ENCODE data around the gene UBE2G1.
"Not testable (repeated sequence)": the region's sequence is repeated elsewhere in the genome, so short reads cannot be mapped to it uniquely, and the experiment has no call there.

Gene UBE2G1

DNA sequence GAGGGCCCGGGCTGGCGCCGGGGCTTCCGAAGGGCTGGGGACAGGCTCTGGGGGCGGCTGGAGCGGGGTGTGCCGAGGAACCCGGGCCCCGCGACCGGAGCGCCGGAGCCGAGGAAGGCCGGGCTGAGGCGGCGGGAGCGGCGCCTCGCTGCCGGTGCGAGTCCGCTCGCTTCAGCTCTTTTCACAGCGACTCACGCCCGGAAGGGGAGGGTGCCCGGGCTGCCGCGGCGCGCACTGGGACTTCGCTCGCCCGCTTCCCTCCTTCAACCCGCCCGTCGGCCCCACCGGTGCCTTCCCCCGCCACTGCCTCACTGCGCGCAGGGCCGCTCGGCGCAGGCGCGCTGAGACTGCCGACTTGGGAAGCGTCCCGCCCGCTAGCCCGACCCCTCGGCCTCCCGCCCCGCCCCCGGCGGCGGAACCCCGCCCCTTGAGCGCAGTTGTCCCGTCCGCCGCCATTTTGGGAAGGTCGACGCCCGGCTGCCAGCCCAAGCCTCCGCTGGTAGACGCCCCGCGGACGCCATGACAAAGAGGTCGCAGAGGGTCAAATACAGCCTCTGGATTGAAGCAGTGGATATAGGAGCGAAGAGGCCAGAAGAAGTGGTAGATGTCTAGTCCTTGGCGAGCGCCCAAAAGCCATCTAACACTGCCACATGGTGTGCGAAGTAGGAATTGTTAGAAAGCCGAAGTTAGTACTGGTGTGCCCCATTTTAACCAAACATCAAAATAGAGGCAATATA lies at the start of gene UBE2G1:
UBE2G1 (minus strand) TSS at position 349 of the 737 bp plus-strand sequence. CDS start 359 bp downstream, outside the sequence.
- DNase-seq, result peak; percentile 88

DNA sequence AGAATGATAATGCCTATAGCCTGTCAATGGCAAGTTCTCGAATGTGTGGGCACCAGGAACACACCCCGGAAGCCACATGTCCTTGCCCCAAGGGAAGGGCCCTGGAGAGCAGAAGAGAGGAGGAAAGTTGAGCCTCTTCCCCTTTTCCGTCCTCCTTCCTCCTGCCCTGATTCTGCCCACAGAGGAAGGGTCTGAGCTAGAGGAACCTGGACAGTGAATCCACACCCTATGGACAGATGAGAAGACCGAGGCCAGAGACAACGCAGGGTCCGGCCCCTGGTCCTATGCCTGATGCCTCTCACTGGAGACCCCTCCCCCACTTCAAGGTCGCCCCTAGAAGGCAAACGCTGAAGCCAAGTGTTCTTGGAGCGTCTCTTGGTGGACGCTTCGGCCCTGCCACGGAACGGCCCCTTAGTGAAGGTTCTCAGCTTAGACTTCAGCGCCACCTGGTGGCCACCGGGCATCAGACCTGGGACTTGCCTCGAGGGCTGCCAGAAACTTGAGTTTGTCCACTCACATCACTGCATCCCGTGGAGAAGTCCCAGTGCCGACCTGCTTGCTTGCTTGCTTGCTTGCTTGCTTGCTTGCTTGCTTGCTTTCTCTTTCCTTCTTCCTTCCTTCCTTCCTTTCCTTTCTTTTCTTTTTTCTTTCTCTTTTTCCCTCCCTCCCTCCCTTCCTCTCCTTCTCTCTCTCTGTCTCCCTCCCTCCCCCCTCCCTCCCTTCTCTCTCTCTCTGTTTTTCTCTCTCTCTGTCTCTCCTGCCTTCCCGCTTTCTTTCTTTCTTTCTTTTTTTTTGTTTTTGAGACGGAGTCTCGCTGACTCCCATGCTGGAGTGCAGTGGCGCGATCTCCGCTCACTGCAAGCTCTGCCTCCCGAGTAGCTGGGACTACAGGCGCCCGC lies 46.7 kb upstream of the UBE2G1 start:
- peak; percentile 55 for DNase-seq

DNA sequence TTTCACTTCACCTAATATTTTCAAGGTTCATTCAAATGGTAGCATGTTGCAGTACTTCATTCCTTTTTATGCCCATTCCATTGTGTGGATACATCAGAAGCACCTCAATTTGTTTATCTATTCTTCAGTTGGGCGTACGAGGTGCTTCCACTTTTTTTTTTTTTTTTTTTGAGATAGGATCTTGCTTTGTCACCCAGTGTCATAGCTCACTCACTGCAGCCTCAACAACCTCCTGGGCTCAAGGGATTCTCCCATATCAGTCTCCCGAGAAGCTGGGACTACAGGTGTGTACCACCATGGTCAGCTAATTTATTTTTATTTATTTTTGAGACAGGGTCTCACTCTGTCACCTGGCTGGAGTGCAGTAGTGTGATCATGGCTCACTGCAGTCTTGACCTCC lies 44.7 kb upstream of the UBE2G1 start:
- no peak for DNase-seq

- no peak for DNase-seq
Observed at GRCh38 chr17:4409659-4410058, 43.2 kb upstream of the UBE2G1 start.

GRCh38 chr17:4407851-4408250 lies 41.4 kb upstream of the UBE2G1 start:
- no peak for DNase-seq

DNA sequence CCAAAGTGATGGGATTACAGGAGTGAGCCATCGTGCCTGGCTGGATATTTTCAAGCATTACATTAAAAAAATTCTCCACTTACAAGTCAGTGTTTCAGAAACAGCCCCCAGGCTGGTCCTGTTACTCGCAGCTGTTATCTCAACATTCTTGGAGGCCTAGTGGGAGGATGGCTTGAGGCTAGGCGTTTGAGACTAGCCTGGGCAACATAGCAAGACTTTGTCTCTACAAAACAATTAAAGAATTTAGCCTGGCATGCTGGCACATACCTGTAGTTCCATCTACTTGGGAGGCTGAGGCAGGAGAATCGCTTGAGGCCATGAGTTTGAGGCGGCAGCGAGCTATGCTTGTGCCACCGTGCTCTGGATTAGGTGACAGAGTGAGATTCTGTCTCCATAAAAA lies 40.7 kb upstream of the UBE2G1 start:
- no peak for DNase-seq

DNA sequence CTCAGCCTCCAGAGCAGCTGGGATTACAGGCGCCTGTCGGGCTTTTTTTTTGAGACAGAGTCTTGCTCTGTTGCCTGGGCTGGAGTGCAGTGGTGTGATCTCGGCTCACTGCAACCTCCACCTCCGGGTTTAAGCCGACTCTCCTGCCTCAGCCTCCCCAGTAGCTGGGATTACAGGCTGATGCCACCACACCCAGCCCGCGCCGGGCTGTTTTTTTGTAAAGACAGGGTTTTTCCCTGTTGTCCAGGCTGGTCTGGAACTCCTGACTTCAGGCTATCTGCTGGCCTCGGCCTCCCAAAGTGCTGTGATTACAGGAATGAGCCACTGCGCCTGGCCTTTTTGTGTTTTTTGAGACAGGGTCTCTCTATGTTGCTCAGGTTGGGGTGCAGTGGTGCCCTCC lies 39.9 kb upstream of the UBE2G1 start:
- no peak for DNase-seq

GRCh38 chr17:4405699-4406098 lies 39.2 kb upstream of the UBE2G1 start:
- no peak for DNase-seq

DNA sequence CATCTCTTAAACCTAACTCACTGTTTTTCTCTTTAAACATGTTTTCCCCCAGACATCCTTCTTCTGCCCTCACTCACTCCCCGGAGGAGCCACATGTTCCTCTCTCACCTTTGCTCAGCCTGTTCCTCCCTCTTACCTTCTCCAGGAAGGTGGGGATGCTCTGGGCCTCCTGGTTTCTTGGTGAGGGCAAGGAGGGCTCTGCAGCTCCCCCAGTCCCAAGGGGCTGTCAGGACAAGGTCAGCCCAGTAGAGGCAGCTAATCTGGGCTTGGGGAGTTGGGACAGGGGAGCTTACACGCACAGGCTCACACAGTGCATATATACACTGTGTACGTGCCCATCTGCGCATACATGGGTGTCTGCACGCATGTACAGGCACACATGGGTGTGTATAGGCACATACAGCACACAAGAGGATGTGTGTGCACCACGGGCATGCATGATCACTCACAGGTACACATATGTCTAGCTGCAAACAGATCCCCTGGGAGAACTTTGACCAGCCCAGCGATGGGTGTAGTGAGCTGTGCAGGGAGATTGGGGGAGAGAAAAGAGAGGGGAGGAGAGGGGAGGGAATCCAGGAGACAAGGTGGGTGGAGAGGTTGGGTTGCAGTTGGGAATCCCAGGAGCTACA lies 38.7 kb upstream of the UBE2G1 start:
- no peak for DNase-seq

- no peak for DNase-seq
Observed at GRCh38 chr17:4397840-4398239, 31.4 kb upstream of the UBE2G1 start.

DNA sequence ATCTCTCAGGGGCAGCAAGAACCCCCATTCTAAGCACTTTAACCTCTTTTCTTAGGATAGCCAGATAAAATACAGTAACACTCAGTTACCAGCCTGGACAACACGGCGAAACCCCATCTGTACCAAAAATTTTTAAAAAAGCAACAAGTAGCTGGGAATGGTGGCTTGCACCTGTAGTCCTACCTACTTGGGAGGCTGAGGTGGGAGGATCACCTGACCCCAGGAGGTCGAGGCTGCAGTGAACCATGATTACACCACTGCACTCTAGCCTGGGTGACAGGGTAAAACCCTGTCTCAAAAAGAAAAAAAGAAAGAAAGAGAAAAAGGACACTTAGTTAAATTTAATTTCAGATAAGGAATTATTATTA lies 28.6 kb upstream of the UBE2G1 start:
- DNase-seq, result no peak

DNA sequence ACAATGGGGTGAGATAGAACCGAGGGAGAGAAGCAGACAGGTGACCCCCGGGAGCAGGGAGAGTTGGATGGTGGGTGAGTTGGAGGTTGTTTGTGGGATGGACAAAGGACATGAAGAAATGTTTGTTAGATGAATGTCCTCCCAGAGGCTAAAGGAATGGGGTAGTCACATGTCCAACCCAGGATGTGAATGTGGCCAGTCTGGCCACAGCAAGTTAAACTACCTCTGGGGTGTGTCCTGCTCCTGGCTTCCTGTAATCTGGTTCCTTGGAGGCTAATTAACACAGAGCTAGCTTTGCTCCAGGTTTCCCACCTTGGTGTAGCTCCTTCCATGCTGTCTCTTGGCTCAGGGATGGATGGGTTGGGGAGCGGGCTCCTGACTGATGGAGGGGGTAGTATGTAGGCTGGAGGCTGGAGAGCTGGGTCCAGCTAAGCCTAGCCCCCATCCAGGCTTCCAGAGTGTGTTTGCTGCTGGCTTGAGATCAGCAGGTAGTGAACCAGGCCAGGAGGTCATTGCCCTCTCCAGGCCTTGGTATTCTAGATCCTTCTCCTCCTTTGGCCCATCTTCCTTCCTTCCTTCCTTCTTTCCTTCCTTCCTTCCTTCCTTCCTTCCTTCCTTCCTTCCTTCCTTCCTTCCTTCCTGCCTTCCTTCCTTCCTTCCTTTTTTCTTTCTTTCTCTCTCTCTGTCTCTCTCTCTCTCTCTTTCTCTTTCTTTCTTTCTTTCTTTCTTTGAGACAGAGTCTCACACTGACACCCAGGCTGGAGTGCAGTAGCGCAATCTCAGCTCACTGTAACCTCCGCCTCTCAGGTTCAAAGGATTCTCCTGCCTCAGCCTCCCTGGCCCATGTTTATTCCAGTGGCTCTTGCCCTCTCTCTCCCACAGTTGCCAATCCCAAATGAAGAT lies 28.0 kb upstream of the UBE2G1 start:
- DNase-seq, result no peak

GRCh38 chr17:4393806-4394205 lies 27.3 kb upstream of the UBE2G1 start:
- no peak for DNase-seq

GRCh38 chr17:4389079-4389478 lies 22.6 kb upstream of the UBE2G1 start:
- DNase-seq, result no peak

GRCh38 chr17:4387137-4387536 lies 20.7 kb upstream of the UBE2G1 start:
- no peak for DNase-seq

GRCh38 chr17:4386406-4386805 lies 19.9 kb upstream of the UBE2G1 start:
- DNase-seq, result no peak

GRCh38 chr17:4381690-4382671 lies 15.5 kb upstream of the UBE2G1 start:
- no peak for DNase-seq

- DNase-seq, result no peak
Observed at GRCh38 chr17:4378626-4379025, 12.2 kb upstream of the UBE2G1 start.

DNA sequence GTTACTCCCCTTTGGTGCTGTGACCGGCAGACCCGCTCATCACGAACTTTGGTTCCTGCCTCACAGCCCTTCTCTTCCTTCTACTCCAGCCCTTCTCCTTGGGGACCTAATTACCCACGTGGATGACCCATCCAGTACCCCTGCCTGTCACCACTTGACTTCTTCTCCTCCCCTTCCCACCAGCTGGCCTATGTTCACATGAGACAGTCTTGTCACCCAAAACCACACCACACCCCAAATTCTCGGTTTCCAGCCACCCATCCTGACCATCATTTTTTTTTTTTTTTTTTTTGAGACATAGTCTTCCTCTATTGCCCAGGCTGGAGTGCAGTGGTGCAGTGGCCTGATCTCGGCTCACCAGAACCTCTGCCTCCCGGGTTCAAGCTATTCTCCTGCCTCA lies 10.8 kb upstream of the UBE2G1 start:
- DNase-seq, result not testable (repeated sequence)

DNA sequence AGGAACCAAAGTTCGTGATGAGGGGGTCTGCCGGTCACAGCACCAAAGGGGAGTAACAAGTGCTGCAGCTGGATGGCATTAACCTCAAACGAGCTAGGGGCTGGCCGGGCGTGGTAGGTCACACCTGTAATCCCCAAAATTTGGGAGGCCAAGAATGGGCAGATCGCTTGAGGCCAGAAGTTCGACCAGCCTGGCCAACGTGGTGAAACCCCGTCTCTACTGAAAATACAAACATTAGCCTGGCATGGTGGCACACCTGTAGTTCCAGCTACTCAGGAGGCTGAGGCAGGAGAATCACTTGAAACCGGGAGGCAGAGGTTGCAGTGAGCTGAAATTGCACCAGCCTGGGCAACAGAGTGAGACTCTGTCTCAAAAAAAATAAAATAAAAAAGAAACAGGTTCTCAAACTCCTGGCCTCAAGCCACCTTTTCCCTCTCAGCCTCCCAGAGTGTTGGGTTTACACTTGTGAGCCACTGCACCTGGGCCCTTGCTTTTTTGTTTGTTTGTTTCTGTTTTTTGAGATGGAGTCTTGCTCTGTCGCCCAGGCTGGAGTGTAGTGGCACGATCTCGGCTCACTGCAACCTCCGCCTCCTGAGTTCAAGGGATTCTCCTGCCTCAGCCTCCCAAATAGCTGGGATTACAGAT lies 9.4 kb upstream of the UBE2G1 start:
- not testable (repeated sequence) for DNase-seq
